ENCODE results near the gene NUCB1.
A peak's percentile ranks its signal among the peaks of the same experiment; 100 is the strongest.
"Not testable (repeated sequence)": the region's sequence is repeated elsewhere in the genome, so short reads cannot be mapped to it uniquely, and the experiment has no call there.

NUCB1 gene

GRCh38 chr19:48906324-48906723, 6.2 kb downstream of the NUCB1 start:
- DNase-seq, result no peak

GRCh38 chr19:48907671-48908070, 7.6 kb downstream of the NUCB1 start:
- no peak for DNase-seq

GRCh38 chr19:48909424-48910077, 9.4 kb downstream of the NUCB1 start:
- not testable (repeated sequence) for DNase-seq

GRCh38 chr19:48910803-48911202, 10.7 kb downstream of the NUCB1 start:
- DNase-seq, result no peak

GRCh38 chr19:48913114-48913889, 13.2 kb downstream of the NUCB1 start:
- peak; percentile 13 for DNase-seq

- DNase-seq, result no peak
Measured at GRCh38 chr19:48914181-48914580, 14.1 kb downstream of the NUCB1 start.

GRCh38 chr19:48915757-48916156, 15.6 kb downstream of the NUCB1 start:
- no peak for DNase-seq

- no peak for DNase-seq
Measured at GRCh38 chr19:48918071-48918470, 18.0 kb downstream of the NUCB1 start.

- no peak for DNase-seq
Measured at GRCh38 chr19:48918801-48919247, 18.7 kb downstream of the NUCB1 start.

- DNase-seq, result not testable (repeated sequence)
Measured at GRCh38 chr19:48919271-48919670, 19.2 kb downstream of the NUCB1 start.

- no peak for DNase-seq
Measured at GRCh38 chr19:48920949-48921348, 20.8 kb downstream of the NUCB1 start.

GRCh38 chr19:48921721-48922500, 21.8 kb downstream of the NUCB1 start:
- no peak for DNase-seq

GRCh38 chr19:48922548-48923490, 22.7 kb downstream of the NUCB1 start:
- no peak for DNase-seq

- no peak for DNase-seq
Measured at GRCh38 chr19:48925240-48925843, 25.2 kb downstream of the NUCB1 start.

- not testable (repeated sequence) for DNase-seq
Measured at GRCh38 chr19:48925890-48926289, 25.8 kb downstream of the NUCB1 start.

- DNase-seq, result no peak
Measured at GRCh38 chr19:48926909-48927308, 26.8 kb downstream of the NUCB1 start.

GRCh38 chr19:48927692-48928091, 27.6 kb downstream of the NUCB1 start:
- DNase-seq, result not testable (repeated sequence)

GRCh38 chr19:48928164-48929025, 28.3 kb downstream of the NUCB1 start:
- no peak for DNase-seq

GRCh38 chr19:48933382-48933932, 33.3 kb downstream of the NUCB1 start, which contains the start of gene DHDH:
DHDH (plus strand) TSS chr19:48933699; CDS start chr19:48933722, 23 bp downstream.
- DNase-seq, result peak; percentile 85

- DNase-seq, result no peak
Measured at GRCh38 chr19:48934837-48935236, 34.7 kb downstream of the NUCB1 start.

Measured in effector CD4-positive, alpha-beta T cell (primary cell).